NCI-H82 treated with DMSO at 0.1 percent for 48 hours (cell line): ENCODE results near the gene USP11.

Source experiments
- DNase-seq: peaks from one replicate; lab custom pipeline; 2025; ENCODE audit not compliant: unreplicated experiment; lab: John Stamatoyannopoulos, UW

The USP11 gene

GRCh38 chrX:47202877-47203276, 29.9 kb upstream of the USP11 start:
- no peak for DNase-seq

GRCh38 chrX:47204970-47205369, 27.8 kb upstream of the USP11 start:
- DNase-seq, result no peak

- DNase-seq, result no peak
Observed at GRCh38 chrX:47206316-47206715, 26.5 kb upstream of the USP11 start.

- DNase-seq, result no peak
Observed at GRCh38 chrX:47208108-47208507, 24.7 kb upstream of the USP11 start.

- no peak for DNase-seq
Observed at GRCh38 chrX:47209508-47210238, 23.1 kb upstream of the USP11 start.

GRCh38 chrX:47210661-47211425, 22.0 kb upstream of the USP11 start:
- DNase-seq, result no peak

GRCh38 chrX:47212381-47213293, 20.2 kb upstream of the USP11 start:
- DNase-seq, result no peak

GRCh38 chrX:47214435-47215077, 18.3 kb upstream of the USP11 start:
- DNase-seq, result no peak

GRCh38 chrX:47215291-47215900, 17.4 kb upstream of the USP11 start:
- DNase-seq, result no peak

- DNase-seq, result peak; percentile 50
Observed at GRCh38 chrX:47216393-47216925, 16.4 kb upstream of the USP11 start.

- peak; percentile 67 for DNase-seq
Observed at GRCh38 chrX:47217121-47217851, 15.5 kb upstream of the USP11 start.

- DNase-seq, result peak; percentile 99
Observed at GRCh38 chrX:47217852-47218279, 14.9 kb upstream of the USP11 start.

GRCh38 chrX:47218280-47218919, 14.4 kb upstream of the USP11 start, which contains the start of gene CDK16:
Gene CDK16, plus strand, starts transcription at chrX:47218681. Its CDS starts 4,877 bp downstream, at chrX:47223558.
- peak; percentile 76 for DNase-seq

GRCh38 chrX:47218920-47219815, 13.6 kb upstream of the USP11 start:
- DNase-seq, result no peak

- DNase-seq, result no peak
Observed at GRCh38 chrX:47221756-47222155, 11.1 kb upstream of the USP11 start.

- no peak for DNase-seq
Observed at GRCh38 chrX:47222751-47223350, 10.0 kb upstream of the USP11 start.

- DNase-seq, result no peak
Observed at GRCh38 chrX:47223476-47224250, 9.1 kb upstream of the USP11 start.
